ENCODE data around the gene KIF18A. TPM values are rescaled to one million over a fixed set of nuclear protein-coding genes. Genes with fewer than 3 reads are reported as not detected.

Gene KIF18A
- total and polyA plus RNA-seq, 4 donors, result 0.08 to 21.4 (median 0.20) TPM

- H3K27ac ChIP-seq (ENCODE audit: low read depth in 1 of 2, low read length in 2 of 2), result no peak overlapping the region
- H3K4me3 ChIP-seq (ENCODE audit: low read depth in 1 of 3, low read length in 3 of 3), result no peak overlapping the region
- TF ChIP-seq REST (IDR thresholded peaks at IDR 0.05), result no peak
- TF ChIP-seq HNF4G (IDR thresholded peaks at IDR 0.05), result no peak
- no peak for TF ChIP-seq ATF3 (IDR thresholded peaks at IDR 0.05)
- no peak for TF ChIP-seq YY1 (IDR thresholded peaks at IDR 0.05)
- peaks cover 0 to 6% (median 3%) of the 10 kb centered on the region in 4 donors for H3K36me3 ChIP-seq (ENCODE audit: control insufficient read depth in 4 of 4, insufficient read depth in 3 of 4, low read depth in 1 of 4, low read length in 3 of 4)
- DNase-seq (ENCODE audit: low spot score), result no peak
- H3K4me1 ChIP-seq (ENCODE audit: control insufficient read depth in 4 of 4, insufficient read depth in 4 of 4, low read length in 3 of 4), result no peaks in the 10 kb centered on the region
- H3K9ac ChIP-seq (ENCODE audit: low read depth in 1 of 2, low read length in 2 of 2), result no peak overlapping the region
- no peaks in the 10 kb centered on the region for H3K9me3 ChIP-seq (ENCODE audit: control insufficient read depth in 4 of 4, low read length in 3 of 4)
- H3K27me3 ChIP-seq (ENCODE audit: control insufficient read depth in 4 of 4, insufficient read depth in 4 of 4, low read length in 3 of 4), result no peaks in the 10 kb centered on the region
- WGBS, result 97% methylated on average over 2 of the region's 2 CpGs
Measured at GRCh38 chr11:28152743-28153142, 44.8 kb upstream of the KIF18A start.

GRCh38 chr11:28146123-28146751, 38.3 kb upstream of the KIF18A start:
- Histone ChIP-seq H3K27me3 (ENCODE audit: control insufficient read depth in 4 of 4, insufficient read depth in 4 of 4, low read length in 3 of 4) (no peaks in the 10 kb centered on the region), H3K9me3 (ENCODE audit: control insufficient read depth in 4 of 4, low read length in 3 of 4) (no peaks in the 10 kb centered on the region), H3K36me3 (ENCODE audit: control insufficient read depth in 4 of 4, insufficient read depth in 3 of 4, low read depth in 1 of 4, low read length in 3 of 4) (peaks cover 0 to 3% (median 1%) of the 10 kb centered on the region in 4 donors), H3K27ac (ENCODE audit: low read depth in 1 of 2, low read length in 2 of 2) (no peak overlapping the region), H3K9ac (ENCODE audit: low read depth in 1 of 2, low read length in 2 of 2) (no peak overlapping the region), H3K4me1 (ENCODE audit: control insufficient read depth in 4 of 4, insufficient read depth in 4 of 4, low read length in 3 of 4) (no peaks in the 10 kb centered on the region), H3K4me3 (ENCODE audit: low read depth in 1 of 3, low read length in 3 of 3) (no peak overlapping the region)
- WGBS, result 88% methylated on average over 2 of the region's 2 CpGs
- TF ChIP-seq, protein P1, sequence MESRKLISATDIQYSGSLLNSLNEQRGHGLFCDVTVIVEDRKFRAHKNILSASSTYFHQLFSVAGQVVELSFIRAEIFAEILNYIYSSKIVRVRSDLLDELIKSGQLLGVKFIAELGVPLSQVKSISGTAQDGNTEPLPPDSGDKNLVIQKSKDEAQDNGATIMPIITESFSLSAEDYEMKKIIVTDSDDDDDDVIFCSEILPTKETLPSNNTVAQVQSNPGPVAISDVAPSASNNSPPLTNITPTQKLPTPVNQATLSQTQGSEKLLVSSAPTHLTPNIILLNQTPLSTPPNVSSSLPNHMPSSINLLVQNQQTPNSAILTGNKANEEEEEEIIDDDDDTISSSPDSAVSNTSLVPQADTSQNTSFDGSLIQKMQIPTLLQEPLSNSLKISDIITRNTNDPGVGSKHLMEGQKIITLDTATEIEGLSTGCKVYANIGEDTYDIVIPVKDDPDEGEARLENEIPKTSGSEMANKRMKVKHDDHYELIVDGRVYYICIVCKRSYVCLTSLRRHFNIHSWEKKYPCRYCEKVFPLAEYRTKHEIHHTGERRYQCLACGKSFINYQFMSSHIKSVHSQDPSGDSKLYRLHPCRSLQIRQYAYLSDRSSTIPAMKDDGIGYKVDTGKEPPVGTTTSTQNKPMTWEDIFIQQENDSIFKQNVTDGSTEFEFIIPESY (IDR thresholded peaks at IDR 0.05), result no peak
- no peak for TF ChIP-seq HNF4G (IDR thresholded peaks at IDR 0.05)
- TF ChIP-seq EGR1 (IDR thresholded peaks at IDR 0.05; ENCODE audit: low read depth in 2 of 2), result no peak
- TF ChIP-seq YY1 (IDR thresholded peaks at IDR 0.05), result no peak
- no peak for TF ChIP-seq RXRA (IDR thresholded peaks at IDR 0.05)
- TF ChIP-seq REST (IDR thresholded peaks at IDR 0.05), result no peak
- no peak for TF ChIP-seq ATF3 (IDR thresholded peaks at IDR 0.05)
- TF ChIP-seq FOXA2 (IDR thresholded peaks at IDR 0.05), result no peak
- TF ChIP-seq NR2F2 (IDR thresholded peaks at IDR 0.05), result no peak
- TF ChIP-seq JUND (IDR thresholded peaks at IDR 0.05), result no peak
- TF ChIP-seq CTCF (IDR thresholded peaks at IDR 0.05; ENCODE audit: low read depth, low read length, missing input control), result no peak
- TF ChIP-seq FOXA1 (IDR thresholded peaks at IDR 0.05), result no peak
- no peak for TF ChIP-seq HNF4A (conservative IDR thresholded peaks at IDR 0.05)
- no peak for TF ChIP-seq RAD21 (IDR thresholded peaks at IDR 0.05)
- TF ChIP-seq SP1 (IDR thresholded peaks at IDR 0.05), result no peak
- DNase-seq (ENCODE audit: low spot score), result no peak
